ENCODE data around the gene PTEN.

- TF ChIP-seq, protein P1, sequence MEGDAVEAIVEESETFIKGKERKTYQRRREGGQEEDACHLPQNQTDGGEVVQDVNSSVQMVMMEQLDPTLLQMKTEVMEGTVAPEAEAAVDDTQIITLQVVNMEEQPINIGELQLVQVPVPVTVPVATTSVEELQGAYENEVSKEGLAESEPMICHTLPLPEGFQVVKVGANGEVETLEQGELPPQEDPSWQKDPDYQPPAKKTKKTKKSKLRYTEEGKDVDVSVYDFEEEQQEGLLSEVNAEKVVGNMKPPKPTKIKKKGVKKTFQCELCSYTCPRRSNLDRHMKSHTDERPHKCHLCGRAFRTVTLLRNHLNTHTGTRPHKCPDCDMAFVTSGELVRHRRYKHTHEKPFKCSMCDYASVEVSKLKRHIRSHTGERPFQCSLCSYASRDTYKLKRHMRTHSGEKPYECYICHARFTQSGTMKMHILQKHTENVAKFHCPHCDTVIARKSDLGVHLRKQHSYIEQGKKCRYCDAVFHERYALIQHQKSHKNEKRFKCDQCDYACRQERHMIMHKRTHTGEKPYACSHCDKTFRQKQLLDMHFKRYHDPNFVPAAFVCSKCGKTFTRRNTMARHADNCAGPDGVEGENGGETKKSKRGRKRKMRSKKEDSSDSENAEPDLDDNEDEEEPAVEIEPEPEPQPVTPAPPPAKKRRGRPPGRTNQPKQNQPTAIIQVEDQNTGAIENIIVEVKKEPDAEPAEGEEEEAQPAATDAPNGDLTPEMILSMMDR (IDR thresholded peaks at IDR 0.05), result no peak
- peak in 3 of 4 donors; percentile 53 to 94 (median 93) for TF ChIP-seq POLR2A (IDR thresholded peaks at IDR 0.05)
Measured at GRCh38 chr10:87863053-87863943, at the start of gene PTEN, which contains the start of gene KLLN.

All from esophagus squamous epithelium (tissue), 4 donors.